Effector memory CD8-positive, alpha-beta T cell (primary cell): Measurements from ENCODE around the gene OR4A16.

Source experiments
- ATAC-seq: fragments of 150-1000 bp; cut with Tn5 transposase; replicated peaks from 2 replicates; pipeline ENCODE4 v1.10.0; 2021; ENCODE audit warnings: mild to moderate bottlenecking, moderate library complexity
- DNase-seq, 3 experiments: peaks; one replicate each; pipeline ENCODE4 v3.0.0; 2021
- H3K27ac Mint-ChIP-seq, 2 donors: one replicate each; pipeline ENCODE4 v1.8.0; 2022; ENCODE audit warnings: mild to moderate bottlenecking in 2 of 2, mixed read lengths in 2 of 2, moderate library complexity in 2 of 2
- H3K27me3 Mint-ChIP-seq, 2 donors: one replicate each; pipeline ENCODE4 v1.8.0; 2022; ENCODE audit warnings: mixed read lengths in 2 of 2
- H3K36me3 Mint-ChIP-seq: one replicate; pipeline ENCODE4 v1.8.0; 2022; ENCODE audit warnings: mild to moderate bottlenecking, moderate library complexity, mixed read lengths; ENCODE audit not compliant: insufficient read depth
- H3K4me1 Mint-ChIP-seq, 2 donors: one replicate each; pipeline ENCODE4 v1.8.0; 2022; ENCODE audit warnings: low read depth in 2 of 2, mixed read lengths in 2 of 2
- H3K4me3 Mint-ChIP-seq, 2 donors: one replicate each; pipeline ENCODE4 v1.8.0; 2022; ENCODE audit warnings: mild to moderate bottlenecking in 2 of 2, mixed read lengths in 2 of 2, moderate library complexity in 2 of 2
- H3K9me3 Mint-ChIP-seq, 2 donors: one replicate each; pipeline ENCODE4 v1.8.0; 2022; ENCODE audit warnings: mixed read lengths in 2 of 2
- total RNA-seq, 9 experiments: gene quantifications; one replicate each; lab custom pipeline; 2026; lab: John Stamatoyannopoulos, UW

The OR4A16 gene
- total RNA-seq = 0 reads per million in 9 experiments

- H3K27ac Mint-ChIP-seq = no peak within 1 kb of the TSS
- H3K9me3 Mint-ChIP-seq = peaks cover 7 to 8% of the 10 kb centered on the region in 2 donors
- DNase-seq (no peak), ATAC-seq (no peak)
- H3K27me3 Mint-ChIP-seq = no peaks in the 10 kb centered on the region
- H3K4me1 Mint-ChIP-seq = no peaks in the 10 kb centered on the region
- H3K36me3 Mint-ChIP-seq = no peaks in the 10 kb centered on the region
- no peak within 1 kb of the TSS for H3K4me3 Mint-ChIP-seq
These were observed at the start of gene OR4A16 for GRCh38 chr11:55342901-55343300. Gene OR4A16, plus strand, starts transcription at chr11:55343201. Its CDS starts 0 bp downstream, at chr11:55343201.

- DNase-seq = no peak
- no peak for ATAC-seq
- Mint-ChIP-seq H3K27me3 (no peaks in the 10 kb centered on the region), H3K9me3 (peaks cover 3 to 11% of the 10 kb centered on the region in 2 donors), H3K4me1 (no peaks in the 10 kb centered on the region), H3K27ac (no peak overlapping the region), H3K36me3 (no peaks in the 10 kb centered on the region), H3K4me3 (no peak overlapping the region)
These were observed 18.5 kb upstream of the OR4A16 start for GRCh38 chr11:55324500-55324899.

- Mint-ChIP-seq H3K9me3 (peaks cover 5 to 12% of the 10 kb centered on the region in 2 donors), H3K36me3 (no peaks in the 10 kb centered on the region), H3K27ac (no peak overlapping the region), H3K27me3 (no peaks in the 10 kb centered on the region), H3K4me3 (no peak overlapping the region), H3K4me1 (no peaks in the 10 kb centered on the region)
- DNase-seq (no peak), ATAC-seq (no peak)
These were observed 2.3 kb downstream of the OR4A16 start for GRCh38 chr11:55345306-55345705.

- Mint-ChIP-seq H3K4me3 (no peak overlapping the region), H3K9me3 (peaks cover 8 to 10% of the 10 kb centered on the region in 2 donors), H3K4me1 (no peaks in the 10 kb centered on the region), H3K36me3 (no peaks in the 10 kb centered on the region), H3K27me3 (no peaks in the 10 kb centered on the region), H3K27ac (no peak overlapping the region)
- DNase-seq (no peak), ATAC-seq (no peak)
These were observed 6.0 kb downstream of the OR4A16 start for GRCh38 chr11:55349032-55349431.

- Mint-ChIP-seq H3K4me3 (no peak overlapping the region), H3K36me3 (no peaks in the 10 kb centered on the region), H3K27ac (no peak overlapping the region), H3K4me1 (no peaks in the 10 kb centered on the region), H3K27me3 (no peaks in the 10 kb centered on the region), H3K9me3 (peaks cover 0 to 7% of the 10 kb centered on the region in 2 donors)
- ATAC-seq (no peak), DNase-seq (no peak)
These were observed 14.7 kb downstream of the OR4A16 start for GRCh38 chr11:55357560-55358184.

GRCh38 chr11:55367674-55368073 lies 24.7 kb downstream of the OR4A16 start, which contains the start of gene OR4A15:
Gene OR4A15, plus strand, starts transcription at chr11:55367974. Its CDS starts 0 bp downstream, at chr11:55367974.
- Mint-ChIP-seq H3K4me3 (no peak within 1 kb of the TSS), H3K27ac (no peak within 1 kb of the TSS), H3K36me3 (no peaks in the 10 kb centered on the region), H3K27me3 (no peaks in the 10 kb centered on the region), H3K9me3 (peaks cover 10 to 31% of the 10 kb centered on the region in 2 donors), H3K4me1 (no peaks in the 10 kb centered on the region)
- no peak for ATAC-seq
- DNase-seq = no peak
